SK-N-MC (cell line): Measurements from ENCODE around the gene PIK3R1.

Experiments
- DNase-seq: peaks from one replicate; pipeline ENCODE4 v3.0.0-alpha.2; 2011; ENCODE audit warnings: low read depth, low spot score
- H3K27ac ChIP-seq: fragments of 200-600 bp; sonication (generic); 2 replicates; pipeline ENCODE4 v1.5.1; 2016; ENCODE audit warnings: mixed run types
- H3K36me3 ChIP-seq: fragments of 200-600 bp; sonication (generic); 2 replicates; pipeline ENCODE4 v1.6.1; 2017; ENCODE audit warnings: antibody characterized with exemption, low read length, mixed read lengths; ENCODE audit not compliant: insufficient read depth
- H3K4me3 ChIP-seq: fragments of 200-600 bp; sonication (generic); 2 replicates; pipeline ENCODE4 v1.5.1; 2016
- H3K9ac ChIP-seq: fragments of 200-600 bp; sonication (generic); 2 replicates; pipeline ENCODE4 v1.8.0; 2017; ENCODE audit warnings: mixed run types, mixed read lengths; ENCODE audit not compliant: insufficient read length
- H3K9me3 ChIP-seq: fragments of 200-600 bp; sonication (generic); 2 replicates; pipeline ENCODE4 v1.6.1; 2017; ENCODE audit warnings: low read depth, mild to moderate bottlenecking, antibody characterized with exemption, low read length, moderate library complexity, mixed read lengths
- EZH2 ChIP-seq: fragments of 200-600 bp; sonication (generic); IDR thresholded peaks from one replicate; pipeline ENCODE4 v1.6.1; 2017; ENCODE audit warnings: antibody characterized with exemption
- FOXP2 ChIP-seq: optimal IDR thresholded peaks from 2 replicates; pipeline ENCODE3; 2011; ENCODE audit warnings: mild to moderate bottlenecking, moderate library complexity; ENCODE audit not compliant: insufficient read depth; ENCODE audit errors: extremely low read length, control extremely low read depth
- POLR2AphosphoS5 ChIP-seq: IDR thresholded peaks from 2 replicates; pipeline ENCODE4 v1.6.1; 2012; ENCODE audit warnings: mild to moderate bottlenecking, low read depth, low read length, borderline replicate concordance

The PIK3R1 gene

GRCh38 chr5:68189613-68190012 is 25.9 kb upstream of the PIK3R1 start:
- Histone ChIP-seq H3K36me3 (no peaks in the 10 kb centered on the region), H3K4me3 (no peak overlapping the region), H3K27ac (no peak overlapping the region), H3K9me3 (no peaks in the 10 kb centered on the region), H3K9ac (no peak overlapping the region)
- TF ChIP-seq EZH2, result no peak
- TF ChIP-seq POLR2AphosphoS5, result no peak
- TF ChIP-seq FOXP2, result no peak
- no peak for DNase-seq

DNA sequence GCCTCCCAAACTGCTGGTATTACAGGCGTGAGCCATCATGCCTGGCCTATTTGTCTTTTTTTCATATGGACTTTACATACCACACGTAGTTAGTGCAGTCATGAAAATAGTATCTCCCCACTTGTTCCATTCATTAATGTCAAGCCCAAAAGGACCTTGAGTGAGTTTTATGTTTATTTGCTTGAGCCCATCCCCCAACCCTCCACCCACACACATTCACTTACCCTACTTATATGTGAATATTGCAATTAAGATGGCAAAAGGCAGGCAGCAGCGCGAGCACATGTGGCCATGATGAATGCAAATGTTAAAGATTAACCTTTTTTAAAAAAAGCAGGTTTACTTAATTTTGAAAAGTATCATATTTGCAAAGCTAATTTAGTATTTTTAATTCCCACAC is 24.9 kb upstream of the PIK3R1 start:
- Histone ChIP-seq H3K4me3 (no peak overlapping the region), H3K9ac (no peak overlapping the region), H3K36me3 (no peaks in the 10 kb centered on the region), H3K9me3 (no peaks in the 10 kb centered on the region), H3K27ac (no peak overlapping the region)
- no peak for DNase-seq
- TF ChIP-seq FOXP2, result no peak
- no peak for TF ChIP-seq EZH2
- no peak for TF ChIP-seq POLR2AphosphoS5

- H3K9ac ChIP-seq, result no peak overlapping the region
- no peaks in the 10 kb centered on the region for H3K36me3 ChIP-seq
- no peak for DNase-seq
- H3K4me3 ChIP-seq, result no peak overlapping the region
- no peak for TF ChIP-seq FOXP2
- TF ChIP-seq EZH2, result no peak
- TF ChIP-seq POLR2AphosphoS5, result no peak
- H3K27ac ChIP-seq, result no peak overlapping the region
- H3K9me3 ChIP-seq, result no peaks in the 10 kb centered on the region
Measured at GRCh38 chr5:68191083-68191791, 24.3 kb upstream of the PIK3R1 start.

DNA sequence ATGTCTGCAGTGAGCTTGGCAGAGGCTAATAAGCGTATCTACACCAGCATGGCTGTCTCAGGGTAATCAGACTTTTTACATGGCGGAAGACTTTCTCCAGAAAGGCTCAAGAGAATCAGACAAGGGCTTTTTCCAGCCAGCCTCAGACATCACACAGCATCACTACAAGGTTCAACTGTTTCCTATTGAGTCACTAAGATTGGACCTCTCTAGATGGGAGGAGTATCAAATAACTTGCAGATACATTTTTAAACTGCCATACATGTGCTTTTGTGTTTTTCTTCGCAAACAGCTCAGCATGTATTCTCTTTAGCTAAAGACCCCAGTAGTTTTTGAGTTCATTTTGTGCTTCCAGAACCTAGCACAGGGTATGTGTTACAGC is 22.9 kb upstream of the PIK3R1 start:
- no peak overlapping the region for H3K4me3 ChIP-seq
- TF ChIP-seq EZH2 (no peak), POLR2AphosphoS5 (no peak), FOXP2 (no peak)
- DNase-seq, result no peak
- no peak overlapping the region for H3K9ac ChIP-seq
- H3K36me3 ChIP-seq, result no peaks in the 10 kb centered on the region
- H3K27ac ChIP-seq, result no peak overlapping the region
- H3K9me3 ChIP-seq, result no peaks in the 10 kb centered on the region

DNA sequence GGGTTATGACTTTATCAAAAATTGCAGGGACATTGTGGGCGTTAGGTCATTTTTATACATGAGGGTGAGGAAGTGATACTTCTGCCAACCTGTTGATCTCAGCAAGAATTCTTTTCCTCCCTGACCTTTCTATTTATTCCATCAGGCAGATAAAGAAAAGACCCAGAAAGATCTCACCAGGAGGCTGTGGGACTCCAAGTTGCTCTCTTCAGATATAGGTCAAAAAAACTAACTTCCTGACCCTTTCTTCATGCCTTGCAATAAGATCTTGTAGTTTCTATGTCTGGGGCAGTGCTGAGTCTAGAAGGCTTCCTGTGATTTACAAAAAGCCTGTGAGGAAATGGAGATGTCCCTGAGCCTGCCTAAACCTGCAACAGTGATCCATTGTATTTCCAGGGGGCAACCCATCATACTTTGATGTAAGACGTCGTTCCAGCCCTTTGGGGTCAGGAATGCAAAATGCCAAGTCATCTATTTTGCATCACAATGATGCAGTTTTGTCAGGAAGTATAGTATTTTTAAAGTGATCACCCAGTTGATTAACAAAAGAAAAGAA is 22.0 kb upstream of the PIK3R1 start:
- H3K9me3 ChIP-seq, result no peaks in the 10 kb centered on the region
- TF ChIP-seq FOXP2, result no peak
- TF ChIP-seq POLR2AphosphoS5, result no peak
- no peak for TF ChIP-seq EZH2
- H3K9ac ChIP-seq, result no peak overlapping the region
- no peak overlapping the region for H3K4me3 ChIP-seq
- H3K27ac ChIP-seq, result no peak overlapping the region
- no peaks in the 10 kb centered on the region for H3K36me3 ChIP-seq
- no peak for DNase-seq

DNA sequence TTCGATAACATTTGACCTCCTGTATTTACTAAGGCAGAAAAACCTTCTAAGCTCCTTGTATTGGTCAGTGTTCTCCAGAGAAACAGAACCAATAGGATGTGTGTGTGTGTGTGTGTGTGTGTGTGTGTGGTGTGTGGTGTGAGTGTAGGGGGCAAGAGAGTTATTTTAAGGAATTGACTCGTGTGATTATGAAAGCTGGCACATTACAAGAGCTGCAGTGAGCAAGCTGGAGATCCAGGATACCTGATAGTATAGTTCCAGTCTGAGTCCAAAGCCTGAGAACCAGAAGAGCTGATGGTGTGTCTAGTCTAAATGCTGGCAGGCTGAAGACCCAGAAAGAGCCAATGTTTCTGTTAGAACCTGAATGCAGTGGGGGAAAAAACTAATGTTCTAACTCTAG is 21.2 kb upstream of the PIK3R1 start:
- Histone ChIP-seq H3K9ac (no peak overlapping the region), H3K4me3 (no peak overlapping the region), H3K36me3 (no peaks in the 10 kb centered on the region), H3K27ac (no peak overlapping the region), H3K9me3 (no peaks in the 10 kb centered on the region)
- DNase-seq, result no peak
- TF ChIP-seq FOXP2 (no peak), POLR2AphosphoS5 (no peak), EZH2 (no peak)

DNA sequence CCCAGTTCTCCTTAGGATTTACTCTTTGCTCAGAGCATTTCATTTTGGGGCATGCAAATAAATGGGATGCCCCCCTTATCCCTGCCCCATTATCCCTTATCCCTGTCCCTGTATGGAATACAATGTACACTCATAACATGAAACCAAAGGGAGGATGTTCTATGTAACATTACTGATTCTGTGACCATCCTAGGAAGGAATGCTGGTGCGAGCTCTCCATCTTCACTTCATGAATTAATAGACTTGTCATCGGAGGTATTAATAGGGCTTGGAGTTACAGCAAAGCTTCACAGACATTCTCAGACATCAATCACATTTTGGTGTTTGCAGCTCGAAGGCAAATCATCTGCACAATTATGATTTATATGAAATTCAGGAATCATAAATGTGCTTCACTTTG is 20.4 kb upstream of the PIK3R1 start:
- H3K27ac ChIP-seq, result no peak overlapping the region
- TF ChIP-seq EZH2 (no peak), FOXP2 (no peak), POLR2AphosphoS5 (no peak)
- DNase-seq, result no peak

GRCh38 chr5:68196876-68197275 is 18.7 kb upstream of the PIK3R1 start:
- TF ChIP-seq EZH2 (no peak), POLR2AphosphoS5 (no peak), FOXP2 (no peak)
- no peak for DNase-seq
- Histone ChIP-seq H3K27ac (no peak overlapping the region), H3K4me3 (no peak overlapping the region), H3K9ac (no peak overlapping the region), H3K9me3 (no peaks in the 10 kb centered on the region), H3K36me3 (no peaks in the 10 kb centered on the region)

More for the DNA sequence above, 20.4 kb upstream of the PIK3R1 start:
- no peaks in the 10 kb centered on the region for H3K9me3 ChIP-seq
- H3K9ac ChIP-seq, result no peak overlapping the region
- no peak overlapping the region for H3K4me3 ChIP-seq
- no peaks in the 10 kb centered on the region for H3K36me3 ChIP-seq
